PC-3 (cell line): ENCODE measurements around the gene MRPS24.

Source experiments
- CTCF ChIP-seq: fragments of 300-600 bp; sonication (generic); conservative IDR thresholded peaks from 2 replicates; pipeline ENCODE4 v1.5.1; 2017; ENCODE audit warnings: antibody characterized with exemption, low read depth, mild to moderate bottlenecking, low read length
- EZH2 ChIP-seq: fragments of 300-600 bp; sonication (generic); IDR thresholded peaks from one replicate; pipeline ENCODE4 v1.6.1; 2017; ENCODE audit warnings: antibody characterized with exemption, mild to moderate bottlenecking, low read length; ENCODE audit not compliant: unreplicated experiment

GRCh38 chr7:43843296-43843695 is 26.0 kb downstream of the MRPS24 start:
- TF ChIP-seq EZH2 (no peak), CTCF (no peak)
